SK-N-SH treated with all-trans-retinoic acid at 6 μM for 48 hours (cell line): ENCODE measurements around the gene RRAD.

ENCODE experiments used
- ATAC-seq: fragments of 200-7000 bp; cut with Tn5 transposase; 3 replicates; pipeline ENCODE4 v1.9.1; 2020; ENCODE audit warnings: mild to moderate bottlenecking, moderate library complexity
- BACH2 ChIP-seq: fragments of 250-450 bp; sonication (Bioruptor Pico); IDR thresholded peaks from 2 replicates; pipeline ENCODE4 v1.9.0; 2021; ENCODE audit warnings: mild to moderate bottlenecking, borderline replicate concordance
- CSDC2 ChIP-seq: fragments of 250-450 bp; sonication (Bioruptor Pico); IDR thresholded peaks from 2 replicates; pipeline ENCODE4 v1.5.0; 2020; ENCODE audit warnings: mild to moderate bottlenecking, moderate library complexity
- GLIS3 ChIP-seq: fragments of 250-450 bp; sonication (Bioruptor Pico); IDR thresholded peaks from 2 replicates; pipeline ENCODE4 v1.5.0; 2020; ENCODE audit warnings: mild to moderate bottlenecking, moderate library complexity
- ISL1 ChIP-seq: fragments of 250-450 bp; sonication (Bioruptor Pico); IDR thresholded peaks from 2 replicates; pipeline ENCODE4 v2.1.2; 2022; ENCODE audit warnings: mild to moderate bottlenecking, moderate library complexity
- OSR1 ChIP-seq: fragments of 250-450 bp; sonication (Bioruptor Pico); IDR thresholded peaks from 2 replicates; pipeline ENCODE4 v1.8.0; 2022; ENCODE audit warnings: moderate library complexity, mild to moderate bottlenecking, inconsistent platforms
- PPARA ChIP-seq: fragments of 250-450 bp; sonication (Bioruptor Pico); IDR thresholded peaks from 2 replicates; pipeline ENCODE4 v1.5.0; 2020; ENCODE audit warnings: mild to moderate bottlenecking, borderline replicate concordance
- RARB ChIP-seq: fragments of 250-450 bp; sonication (Bioruptor Pico); IDR thresholded peaks from 2 replicates; pipeline ENCODE4 v1.8.0; 2021; ENCODE audit warnings: mild to moderate bottlenecking, moderate library complexity
- SNAI2 ChIP-seq: fragments of 250-450 bp; sonication (Bioruptor Pico); IDR thresholded peaks from 2 replicates; pipeline ENCODE4 v1.5.0; 2020; ENCODE audit warnings: mild to moderate bottlenecking, moderate library complexity
- TCF4 ChIP-seq: fragments of 250-450 bp; sonication (Bioruptor Pico); IDR thresholded peaks from 2 replicates; pipeline ENCODE4 v1.8.0; 2021; ENCODE audit warnings: mild to moderate bottlenecking, moderate library complexity, borderline replicate concordance
- ZC3H10 ChIP-seq: fragments of 250-450 bp; sonication (Bioruptor Pico); IDR thresholded peaks from 2 replicates; pipeline ENCODE4 v1.5.1; 2021; ENCODE audit warnings: mild to moderate bottlenecking, moderate library complexity
- ZFP3 ChIP-seq: fragments of 250-450 bp; sonication (Bioruptor Pico); IDR thresholded peaks from 2 replicates; pipeline ENCODE4 v1.5.0; 2020; ENCODE audit warnings: mild to moderate bottlenecking, moderate library complexity
- ZFP30 ChIP-seq: fragments of 450-650 bp; formaldehyde crosslinking; IDR thresholded peaks from 2 replicates; pipeline ENCODE4 v1.5.0; 2022; ENCODE audit warnings: mild to moderate bottlenecking, moderate library complexity
- ZNF565 ChIP-seq: fragments of 450-650 bp; formaldehyde crosslinking; conservative IDR thresholded peaks from 2 replicates; pipeline ENCODE4 v1.5.0; 2020; ENCODE audit warnings: low read depth, mild to moderate bottlenecking, moderate library complexity
- TF ChIP-seq, protein P1 (sequence below): fragments of 250-450 bp; sonication (Bioruptor Pico); IDR thresholded peaks from 2 replicates; pipeline ENCODE4 v1.5.1; 2021; ENCODE audit warnings: mild to moderate bottlenecking, moderate library complexity
- TF ChIP-seq, protein P2 (sequence below): fragments of 250-450 bp; sonication (Bioruptor Pico); IDR thresholded peaks from 2 replicates; pipeline ENCODE4 v1.5.0; 2020; ENCODE audit warnings: mild to moderate bottlenecking, moderate library complexity
- TF ChIP-seq, protein P3 (sequence below): fragments of 250-450 bp; sonication (Bioruptor Pico); IDR thresholded peaks from 2 replicates; pipeline ENCODE4 v1.5.1; 2020; ENCODE audit warnings: low read depth, mild to moderate bottlenecking, moderate library complexity
- TF ChIP-seq, protein P4 (sequence below): fragments of 250-450 bp; sonication (Bioruptor Pico); IDR thresholded peaks from 2 replicates; pipeline ENCODE4 v1.8.0; 2021; ENCODE audit warnings: low read depth, mild to moderate bottlenecking, moderate library complexity, borderline replicate concordance

Gene RRAD

DNA sequence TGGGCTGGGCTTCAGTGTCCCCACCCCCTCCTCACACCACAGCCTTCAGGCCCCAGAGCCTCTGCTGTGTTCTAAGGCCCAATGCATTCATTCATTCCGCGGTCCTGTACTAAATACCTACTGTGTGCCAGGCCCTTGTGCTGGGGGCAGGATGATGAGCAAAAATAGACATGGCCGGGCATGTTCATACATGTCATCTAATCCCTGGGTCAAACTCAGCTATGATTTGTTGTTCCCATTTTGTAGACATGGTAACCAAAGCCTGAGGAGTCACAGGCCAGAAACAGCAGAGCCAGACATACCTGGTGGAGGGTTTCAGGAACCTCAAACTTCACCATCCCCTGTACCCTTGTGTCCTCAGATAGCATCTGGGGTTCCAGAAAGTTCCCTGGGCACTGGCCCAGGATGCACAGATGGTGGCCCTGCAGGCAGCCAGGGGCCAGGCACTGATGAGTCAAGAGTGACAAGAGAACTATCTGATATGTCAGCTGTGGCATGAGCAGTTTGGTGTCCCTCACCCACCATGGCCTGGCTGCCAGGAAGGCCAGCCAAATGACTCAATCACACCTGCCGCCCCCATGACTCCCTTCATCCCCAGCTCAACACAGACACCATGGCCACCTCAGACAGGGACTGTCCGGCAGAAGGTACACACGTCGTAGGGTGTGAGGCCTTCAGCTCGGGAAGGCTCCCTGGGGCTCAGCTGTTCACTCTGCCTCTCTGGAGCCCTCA lies 2.7 kb upstream of the RRAD start:
- no peak for TF ChIP-seq SNAI2 (CRISPR knock-in tag)
- no peak for TF ChIP-seq BACH2 (CRISPR knock-in tag)
- TF ChIP-seq GLIS3 (CRISPR knock-in tag): no peak
- no peak for TF ChIP-seq ZFP3 (CRISPR knock-in tag)
- TF ChIP-seq, protein P1, sequence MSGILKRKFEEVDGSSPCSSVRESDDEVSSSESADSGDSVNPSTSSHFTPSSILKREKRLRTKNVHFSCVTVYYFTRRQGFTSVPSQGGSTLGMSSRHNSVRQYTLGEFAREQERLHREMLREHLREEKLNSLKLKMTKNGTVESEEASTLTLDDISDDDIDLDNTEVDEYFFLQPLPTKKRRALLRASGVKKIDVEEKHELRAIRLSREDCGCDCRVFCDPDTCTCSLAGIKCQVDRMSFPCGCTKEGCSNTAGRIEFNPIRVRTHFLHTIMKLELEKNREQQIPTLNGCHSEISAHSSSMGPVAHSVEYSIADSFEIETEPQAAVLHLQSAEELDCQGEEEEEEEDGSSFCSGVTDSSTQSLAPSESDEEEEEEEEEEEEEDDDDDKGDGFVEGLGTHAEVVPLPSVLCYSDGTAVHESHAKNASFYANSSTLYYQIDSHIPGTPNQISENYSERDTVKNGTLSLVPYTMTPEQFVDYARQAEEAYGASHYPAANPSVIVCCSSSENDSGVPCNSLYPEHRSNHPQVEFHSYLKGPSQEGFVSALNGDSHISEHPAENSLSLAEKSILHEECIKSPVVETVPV (CRISPR knock-in tag): no peak
- TF ChIP-seq, protein P2, sequence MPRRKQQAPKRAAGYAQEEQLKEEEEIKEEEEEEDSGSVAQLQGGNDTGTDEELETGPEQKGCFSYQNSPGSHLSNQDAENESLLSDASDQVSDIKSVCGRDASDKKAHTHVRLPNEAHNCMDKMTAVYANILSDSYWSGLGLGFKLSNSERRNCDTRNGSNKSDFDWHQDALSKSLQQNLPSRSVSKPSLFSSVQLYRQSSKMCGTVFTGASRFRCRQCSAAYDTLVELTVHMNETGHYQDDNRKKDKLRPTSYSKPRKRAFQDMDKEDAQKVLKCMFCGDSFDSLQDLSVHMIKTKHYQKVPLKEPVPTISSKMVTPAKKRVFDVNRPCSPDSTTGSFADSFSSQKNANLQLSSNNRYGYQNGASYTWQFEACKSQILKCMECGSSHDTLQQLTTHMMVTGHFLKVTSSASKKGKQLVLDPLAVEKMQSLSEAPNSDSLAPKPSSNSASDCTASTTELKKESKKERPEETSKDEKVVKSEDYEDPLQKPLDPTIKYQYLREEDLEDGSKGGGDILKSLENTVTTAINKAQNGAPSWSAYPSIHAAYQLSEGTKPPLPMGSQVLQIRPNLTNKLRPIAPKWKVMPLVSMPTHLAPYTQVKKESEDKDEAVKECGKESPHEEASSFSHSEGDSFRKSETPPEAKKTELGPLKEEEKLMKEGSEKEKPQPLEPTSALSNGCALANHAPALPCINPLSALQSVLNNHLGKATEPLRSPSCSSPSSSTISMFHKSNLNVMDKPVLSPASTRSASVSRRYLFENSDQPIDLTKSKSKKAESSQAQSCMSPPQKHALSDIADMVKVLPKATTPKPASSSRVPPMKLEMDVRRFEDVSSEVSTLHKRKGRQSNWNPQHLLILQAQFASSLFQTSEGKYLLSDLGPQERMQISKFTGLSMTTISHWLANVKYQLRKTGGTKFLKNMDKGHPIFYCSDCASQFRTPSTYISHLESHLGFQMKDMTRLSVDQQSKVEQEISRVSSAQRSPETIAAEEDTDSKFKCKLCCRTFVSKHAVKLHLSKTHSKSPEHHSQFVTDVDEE (CRISPR knock-in tag): no peak
- no peak for TF ChIP-seq OSR1 (CRISPR knock-in tag)
- TF ChIP-seq ISL1: no peak
- no peak for TF ChIP-seq RARB (CRISPR knock-in tag)
- ATAC-seq: peak; percentile 2; the same call in 1 of the 3 replicates

DNA sequence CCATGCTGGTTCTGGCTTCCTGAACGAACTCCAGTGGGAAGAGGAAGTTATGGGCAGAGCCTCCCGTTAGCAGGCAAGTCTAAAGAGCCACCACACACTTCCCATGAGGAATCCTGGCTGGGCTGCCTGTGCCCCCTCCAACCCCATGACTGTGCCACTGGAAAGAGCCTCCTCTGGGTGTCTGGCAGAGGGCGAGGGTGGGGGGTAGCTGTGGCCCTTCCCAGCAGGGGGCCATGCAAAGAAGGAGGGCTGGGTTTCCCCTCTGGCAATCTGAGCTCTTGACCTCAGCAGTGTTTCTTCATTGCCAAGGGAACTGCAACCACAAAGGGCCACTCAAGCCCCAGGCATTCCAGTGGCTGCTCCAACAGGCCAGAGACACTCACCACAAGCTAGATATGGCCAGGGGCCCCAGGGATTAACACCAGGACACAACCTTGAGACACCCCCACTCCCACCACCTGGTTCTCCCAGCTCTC lies 1.7 kb upstream of the RRAD start:
- ATAC-seq: peak; percentile 72
- TF ChIP-seq ZFP30 (CRISPR knock-in tag) (no peak), ZFP3 (CRISPR knock-in tag) (no peak), PPARA (CRISPR knock-in tag) (no peak), TCF4 (CRISPR knock-in tag) (no peak), BACH2 (CRISPR knock-in tag) (no peak), CSDC2 (CRISPR knock-in tag) (no peak), ZC3H10 (CRISPR knock-in tag) (no peak), ZNF565 (CRISPR knock-in tag) (no peak), RARB (CRISPR knock-in tag) (no peak), SNAI2 (CRISPR knock-in tag) (no peak), GLIS3 (CRISPR knock-in tag) (no peak)
- TF ChIP-seq, protein P3, sequence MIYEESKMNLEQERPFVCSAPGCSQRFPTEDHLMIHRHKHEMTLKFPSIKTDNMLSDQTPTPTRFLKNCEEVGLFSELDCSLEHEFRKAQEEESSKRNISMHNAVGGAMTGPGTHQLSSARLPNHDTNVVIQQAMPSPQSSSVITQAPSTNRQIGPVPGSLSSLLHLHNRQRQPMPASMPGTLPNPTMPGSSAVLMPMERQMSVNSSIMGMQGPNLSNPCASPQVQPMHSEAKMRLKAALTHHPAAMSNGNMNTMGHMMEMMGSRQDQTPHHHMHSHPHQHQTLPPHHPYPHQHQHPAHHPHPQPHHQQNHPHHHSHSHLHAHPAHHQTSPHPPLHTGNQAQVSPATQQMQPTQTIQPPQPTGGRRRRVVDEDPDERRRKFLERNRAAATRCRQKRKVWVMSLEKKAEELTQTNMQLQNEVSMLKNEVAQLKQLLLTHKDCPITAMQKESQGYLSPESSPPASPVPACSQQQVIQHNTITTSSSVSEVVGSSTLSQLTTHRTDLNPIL (CRISPR knock-in tag): no peak
- TF ChIP-seq, protein P4, sequence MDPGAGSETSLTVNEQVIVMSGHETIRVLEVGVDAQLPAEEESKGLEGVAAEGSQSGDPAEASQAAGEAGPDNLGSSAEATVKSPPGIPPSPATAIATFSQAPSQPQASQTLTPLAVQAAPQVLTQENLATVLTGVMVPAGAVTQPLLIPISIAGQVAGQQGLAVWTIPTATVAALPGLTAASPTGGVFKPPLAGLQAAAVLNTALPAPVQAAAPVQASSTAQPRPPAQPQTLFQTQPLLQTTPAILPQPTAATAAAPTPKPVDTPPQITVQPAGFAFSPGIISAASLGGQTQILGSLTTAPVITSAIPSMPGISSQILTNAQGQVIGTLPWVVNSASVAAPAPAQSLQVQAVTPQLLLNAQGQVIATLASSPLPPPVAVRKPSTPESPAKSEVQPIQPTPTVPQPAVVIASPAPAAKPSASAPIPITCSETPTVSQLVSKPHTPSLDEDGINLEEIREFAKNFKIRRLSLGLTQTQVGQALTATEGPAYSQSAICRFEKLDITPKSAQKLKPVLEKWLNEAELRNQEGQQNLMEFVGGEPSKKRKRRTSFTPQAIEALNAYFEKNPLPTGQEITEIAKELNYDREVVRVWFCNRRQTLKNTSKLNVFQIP (CRISPR knock-in tag): no peak
- TF ChIP-seq, protein P2 (CRISPR knock-in tag): no peak
- TF ChIP-seq, all 23 proteins: peak for 0
